BLaER1 treated with 17β-estradiol and CSF1 and Interleukin-3, amounts not matched to agents 10 nM and 100 nM (cell line): ENCODE results near the gene SORT1.
A peak's percentile ranks its signal among the peaks of the same experiment; 100 is the strongest.

Source experiments
- H3K27ac ChIP-seq, 11 experiments: shearing (Covaris generic); formaldehyde crosslinking; 2 replicates each; pipeline ENCODE4 v1.8.1; 2022
- H3K27me3 ChIP-seq, 11 experiments: shearing (Covaris generic); formaldehyde crosslinking; 2 replicates each; pipeline ENCODE4 v1.8.1; 2022
- H3K36me3 ChIP-seq, 11 experiments: shearing (Covaris generic); formaldehyde crosslinking; 2 replicates each; pipeline ENCODE4 v1.8.1; 2022
- H3K4me1 ChIP-seq, 10 experiments: shearing (Covaris generic); formaldehyde crosslinking; 2 replicates each; pipeline ENCODE4 v1.8.1; 2022
- H3K4me2 ChIP-seq, 11 experiments: shearing (Covaris generic); formaldehyde crosslinking; 2 replicates each; pipeline ENCODE4 v1.8.1; 2022
- H3K4me3 ChIP-seq, 10 experiments: shearing (Covaris generic); formaldehyde crosslinking; 2 replicates each; pipeline ENCODE4 v1.8.1; 2022
- H3K9ac ChIP-seq, 11 experiments: shearing (Covaris generic); formaldehyde crosslinking; 2 replicates each; pipeline ENCODE4 v1.8.1; 2022
- H3K9me3 ChIP-seq, 11 experiments: shearing (Covaris generic); formaldehyde crosslinking; replicated peaks in 1 of 11; 2 replicates each; pipeline ENCODE4 v1.8.1; 2022
- H4K20me1 ChIP-seq, 11 experiments: shearing (Covaris generic); formaldehyde crosslinking; 2 replicates each; pipeline ENCODE4 v1.8.1; 2022
- Cebpa-rat ChIP-seq, 11 experiments: shearing (Covaris generic); IDR thresholded peaks; 2 replicates each; pipeline ENCODE4 v1.8.1; 2022

Gene SORT1

DNA sequence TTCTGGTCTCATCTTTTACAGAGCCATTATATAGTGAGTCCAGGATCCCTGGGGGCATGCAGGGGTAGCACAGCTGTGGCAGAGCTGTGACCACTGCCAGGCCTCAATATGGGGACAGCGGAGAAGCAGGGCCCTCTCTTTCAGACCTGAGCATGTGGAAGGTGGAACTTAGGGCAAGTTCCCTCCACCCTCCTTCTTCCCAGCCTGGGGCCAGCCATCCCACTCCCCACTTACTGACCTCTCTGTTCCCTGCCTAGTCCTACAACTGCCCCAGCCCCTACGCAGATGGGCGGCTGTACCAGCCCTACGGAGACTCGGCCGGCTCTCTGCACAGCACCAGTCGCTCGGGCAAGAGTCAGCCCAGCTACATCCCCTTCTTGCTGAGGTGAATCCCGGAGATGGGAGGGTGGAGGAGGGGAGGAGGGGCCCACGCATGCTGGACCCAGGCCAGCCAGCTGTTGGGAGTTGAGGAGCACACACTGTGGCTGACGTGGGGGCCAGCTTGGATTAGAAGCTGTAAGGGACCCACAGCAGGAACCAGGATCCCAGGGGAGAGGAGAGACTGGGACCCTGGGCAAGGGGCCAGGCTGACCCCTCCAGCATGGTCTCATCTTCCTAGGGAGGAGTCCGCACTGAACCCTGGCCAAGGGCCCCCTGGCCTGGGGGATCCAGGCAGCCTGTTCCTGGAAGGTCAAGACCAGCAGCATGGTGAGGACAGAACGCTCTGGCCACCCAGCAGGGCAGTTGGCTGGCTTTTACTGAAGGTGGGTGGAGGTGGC lies 125.5 kb downstream of the SORT1 start:
- TF ChIP-seq Cebpa-rat (IDR thresholded peaks at IDR 0.05) = no peak
- Histone ChIP-seq H3K4me1 (peaks cover 26 to 41% (median 30%) of the 10 kb centered on the region in 10 experiments), H3K27ac (no peak overlapping the region; a peak in 1 of 22 replicates), H3K9me3 (no peaks in the 10 kb centered on the region), H3K27me3 (no peaks in the 10 kb centered on the region), H3K9ac (peak overlapping the region in 4 of 11 experiments; percentile 3 to 38 (median 16); a peak in 2 of 22 replicates), H3K36me3 (peaks cover 0 to 48% (median 17%) of the 10 kb centered on the region in 11 experiments; a peak in 11 of 22 replicates), H3K4me3 (no peak overlapping the region), H4K20me1 (peaks cover 0 to 6% (median 0%) of the 10 kb centered on the region in 11 experiments; a peak in 2 of 22 replicates), H3K4me2 (no peak overlapping the region)

DNA sequence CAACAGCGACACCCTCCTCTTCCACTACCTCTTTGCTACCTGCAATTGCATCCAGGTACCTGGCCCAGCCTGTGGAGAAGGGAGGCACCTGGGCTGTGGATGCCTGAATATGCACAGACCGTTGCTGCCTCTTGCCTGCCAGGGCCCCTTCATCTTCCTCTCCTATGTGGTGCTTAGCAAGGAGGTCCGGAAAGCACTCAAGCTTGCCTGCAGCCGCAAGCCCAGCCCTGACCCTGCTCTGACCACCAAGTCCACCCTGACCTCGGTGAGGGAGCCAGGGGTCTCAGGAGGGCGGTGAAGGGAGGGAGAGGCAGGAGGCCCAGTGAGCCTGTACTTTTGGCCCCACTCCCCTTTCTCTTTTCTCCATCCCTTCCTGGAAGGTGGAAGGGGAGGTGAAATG lies 126.3 kb downstream of the SORT1 start:
- Histone ChIP-seq H4K20me1 (peaks cover 0 to 6% (median 0%) of the 10 kb centered on the region in 11 experiments; a peak in 2 of 22 replicates), H3K36me3 (peaks cover 0 to 48% (median 17%) of the 10 kb centered on the region in 11 experiments; a peak in 11 of 22 replicates), H3K9ac (peak overlapping the region in 1 of 11 experiments; percentile 11; a peak in 1 of 22 replicates), H3K4me1 (peaks cover 24 to 46% (median 33%) of the 10 kb centered on the region in 10 experiments), H3K27me3 (no peaks in the 10 kb centered on the region), H3K9me3 (no peaks in the 10 kb centered on the region), H3K4me3 (no peak overlapping the region), H3K27ac (no peak overlapping the region), H3K4me2 (no peak overlapping the region)
- TF ChIP-seq Cebpa-rat (IDR thresholded peaks at IDR 0.05) = no peak

DNA sequence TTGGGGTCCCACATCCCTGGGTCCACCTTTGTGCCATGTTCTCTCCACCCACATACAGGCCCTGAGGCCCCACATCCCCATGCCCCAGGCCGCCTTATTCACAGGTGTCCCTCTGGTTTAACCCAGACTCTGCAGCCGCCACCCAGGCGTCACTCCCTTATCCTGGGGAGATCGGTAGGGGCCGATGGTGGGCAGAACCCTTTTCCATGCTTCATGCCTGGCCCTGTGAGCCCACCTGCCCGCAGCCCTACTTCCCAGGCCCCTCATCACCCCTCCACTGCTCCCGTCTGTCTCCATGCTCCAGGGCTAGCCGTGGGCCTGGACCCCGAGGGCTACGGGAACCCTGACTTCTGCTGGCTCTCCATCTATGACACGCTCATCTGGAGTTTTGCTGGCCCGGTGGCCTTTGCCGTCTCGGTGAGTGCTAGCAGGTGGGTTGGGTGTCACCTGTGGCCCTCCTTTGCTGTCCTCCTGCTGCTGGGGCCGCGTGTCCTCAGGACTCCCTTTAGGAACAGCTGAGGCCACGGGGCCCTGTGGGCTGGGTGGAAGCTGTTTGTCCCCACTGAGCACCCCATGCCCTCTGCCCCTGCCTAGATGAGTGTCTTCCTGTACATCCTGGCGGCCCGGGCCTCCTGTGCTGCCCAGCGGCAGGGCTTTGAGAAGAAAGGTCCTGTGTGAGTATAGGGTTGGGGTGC lies 126.9 kb downstream of the SORT1 start:
- Histone ChIP-seq H3K36me3 (peaks cover 0 to 53% (median 17%) of the 10 kb centered on the region in 11 experiments; a peak in 12 of 22 replicates), H3K4me3 (no peak overlapping the region), H3K27me3 (no peaks in the 10 kb centered on the region), H3K4me2 (no peak overlapping the region), H4K20me1 (peaks cover 0 to 6% (median 0%) of the 10 kb centered on the region in 11 experiments; a peak in 2 of 22 replicates), H3K9me3 (no peaks in the 10 kb centered on the region), H3K9ac (peak overlapping the region in 1 of 11 experiments; percentile 11; a peak in 1 of 22 replicates), H3K4me1 (peaks cover 24 to 44% (median 33%) of the 10 kb centered on the region in 10 experiments), H3K27ac (no peak overlapping the region)
- TF ChIP-seq Cebpa-rat (IDR thresholded peaks at IDR 0.05) = no peak

DNA sequence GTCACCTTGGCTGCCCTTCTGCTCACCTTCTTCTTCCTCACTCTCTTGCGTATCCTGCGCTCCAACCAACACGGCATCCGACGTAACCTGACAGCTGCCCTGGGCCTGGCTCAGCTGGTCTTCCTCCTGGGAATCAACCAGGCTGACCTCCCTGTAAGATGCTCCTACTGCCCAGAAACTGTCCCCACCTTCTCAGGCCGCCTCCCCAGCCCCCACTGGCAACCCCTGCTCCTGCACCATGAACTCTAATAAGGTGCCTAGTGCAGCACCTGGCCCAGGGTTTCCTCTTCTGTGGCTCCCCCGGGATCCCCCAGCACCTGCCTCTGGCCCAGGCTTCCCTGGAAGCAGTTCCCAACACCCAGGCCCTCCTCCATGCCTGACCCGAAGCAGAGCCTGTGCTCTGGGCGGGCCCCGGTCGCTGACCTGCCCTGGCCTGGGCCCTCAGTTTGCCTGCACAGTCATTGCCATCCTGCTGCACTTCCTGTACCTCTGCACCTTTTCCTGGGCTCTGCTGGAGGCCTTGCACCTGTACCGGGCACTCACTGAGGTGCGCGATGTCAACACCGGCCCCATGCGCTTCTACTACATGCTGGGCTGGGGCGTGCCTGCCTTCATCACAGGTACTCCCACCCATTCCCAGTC lies 127.6 kb downstream of the SORT1 start:
- H3K4me2 ChIP-seq = no peak overlapping the region
- no peak overlapping the region for H3K27ac ChIP-seq
- peaks cover 0 to 6% (median 0%) of the 10 kb centered on the region in 11 experiments; a peak in 2 of 22 replicates for H4K20me1 ChIP-seq
- no peaks in the 10 kb centered on the region for H3K27me3 ChIP-seq
- H3K4me1 ChIP-seq = peaks cover 18 to 38% (median 29%) of the 10 kb centered on the region in 10 experiments
- H3K9ac ChIP-seq = no peak overlapping the region
- peaks cover 0 to 60% (median 17%) of the 10 kb centered on the region in 11 experiments; a peak in 13 of 22 replicates for H3K36me3 ChIP-seq
- H3K4me3 ChIP-seq = no peak overlapping the region
- H3K9me3 ChIP-seq = no peaks in the 10 kb centered on the region
- no peak for TF ChIP-seq Cebpa-rat (IDR thresholded peaks at IDR 0.05)

DNA sequence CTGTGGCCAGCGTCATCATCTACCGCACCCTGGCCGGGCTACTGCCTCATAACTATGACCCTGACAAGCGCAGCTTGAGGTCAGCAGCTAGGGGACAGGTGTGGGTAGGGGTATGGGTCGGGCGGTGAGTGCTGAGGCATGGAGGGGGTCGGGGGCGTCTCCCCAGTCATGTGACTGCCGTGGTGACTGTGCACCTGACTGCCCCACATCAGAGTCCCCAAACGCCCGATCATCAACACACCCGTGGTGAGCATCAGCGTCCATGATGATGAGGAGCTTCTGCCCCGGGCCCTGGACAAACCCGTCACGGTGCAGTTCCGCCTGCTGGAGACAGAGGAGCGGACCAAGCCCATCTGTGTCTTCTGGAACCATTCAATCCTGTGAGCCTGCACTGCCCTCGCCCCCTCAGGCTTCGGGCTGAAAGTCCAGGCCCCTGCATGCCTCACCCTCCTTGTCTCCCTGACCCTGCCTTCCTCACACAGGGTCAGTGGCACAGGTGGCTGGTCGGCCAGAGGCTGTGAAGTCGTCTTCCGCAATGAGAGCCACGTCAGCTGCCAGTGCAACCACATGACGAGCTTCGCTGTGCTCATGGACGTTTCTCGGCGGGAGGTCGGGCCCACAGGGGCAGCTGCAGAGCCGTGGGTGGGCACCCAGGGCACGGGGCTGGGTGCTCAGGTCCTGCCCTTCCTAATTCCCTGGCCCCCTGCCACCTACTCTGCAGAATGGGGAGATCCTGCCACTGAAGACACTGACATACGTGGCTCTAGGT lies 128.3 kb downstream of the SORT1 start:
- H3K4me3 ChIP-seq = no peak overlapping the region
- H3K4me2 ChIP-seq = no peak overlapping the region
- peaks cover 0 to 67% (median 17%) of the 10 kb centered on the region in 11 experiments; a peak in 13 of 22 replicates for H3K36me3 ChIP-seq
- H3K27me3 ChIP-seq = no peaks in the 10 kb centered on the region
- H3K4me1 ChIP-seq = peaks cover 11 to 30% (median 22%) of the 10 kb centered on the region in 10 experiments
- H4K20me1 ChIP-seq = peaks cover 0 to 6% (median 0%) of the 10 kb centered on the region in 11 experiments; a peak in 2 of 22 replicates
- TF ChIP-seq Cebpa-rat (IDR thresholded peaks at IDR 0.05) = no peak
- H3K27ac ChIP-seq = no peak overlapping the region
- no peaks in the 10 kb centered on the region for H3K9me3 ChIP-seq
- no peak overlapping the region for H3K9ac ChIP-seq

DNA sequence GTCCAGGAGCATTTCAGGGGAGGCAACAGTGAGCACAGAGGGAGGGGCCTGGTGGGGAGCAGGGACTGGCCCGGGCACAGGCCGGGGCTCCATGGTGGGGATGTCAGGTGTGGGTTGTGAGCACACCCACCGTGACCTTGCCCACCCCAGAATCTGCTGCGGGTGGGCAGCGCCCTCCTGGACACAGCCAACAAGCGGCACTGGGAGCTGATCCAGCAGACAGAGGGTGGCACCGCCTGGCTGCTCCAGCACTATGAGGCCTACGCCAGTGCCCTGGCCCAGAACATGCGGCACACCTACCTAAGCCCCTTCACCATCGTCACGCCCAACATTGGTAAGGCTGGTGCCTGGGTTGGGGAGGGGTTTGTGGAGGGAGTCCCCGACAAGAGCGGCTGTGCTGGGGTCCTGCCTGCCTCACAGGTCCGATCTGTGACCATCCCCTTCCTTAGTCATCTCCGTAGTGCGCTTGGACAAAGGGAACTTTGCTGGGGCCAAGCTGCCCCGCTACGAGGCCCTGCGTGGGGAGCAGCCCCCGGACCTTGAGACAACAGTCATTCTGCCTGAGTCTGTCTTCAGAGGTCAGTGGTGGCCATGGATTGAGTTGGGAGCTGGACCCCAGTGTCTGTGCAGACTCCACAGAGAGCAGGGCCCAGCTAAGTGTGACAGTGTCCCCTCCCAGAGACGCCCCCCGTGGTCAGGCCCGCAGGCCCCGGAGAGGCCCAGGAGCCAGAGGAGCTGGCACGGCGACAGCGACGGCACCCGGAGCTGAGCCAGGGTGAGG lies 129.1 kb downstream of the SORT1 start:
- no peak overlapping the region for H3K9ac ChIP-seq
- H3K4me1 ChIP-seq = peaks cover 9 to 28% (median 14%) of the 10 kb centered on the region in 10 experiments
- H4K20me1 ChIP-seq = peaks cover 0 to 6% (median 0%) of the 10 kb centered on the region in 11 experiments; a peak in 2 of 22 replicates
- H3K4me3 ChIP-seq = no peak overlapping the region
- H3K4me2 ChIP-seq = no peak overlapping the region
- TF ChIP-seq Cebpa-rat (IDR thresholded peaks at IDR 0.05) = no peak
- no peaks in the 10 kb centered on the region for H3K9me3 ChIP-seq
- no peaks in the 10 kb centered on the region for H3K27me3 ChIP-seq
- no peak overlapping the region for H3K27ac ChIP-seq
- peaks cover 0 to 67% (median 17%) of the 10 kb centered on the region in 11 experiments; a peak in 13 of 22 replicates for H3K36me3 ChIP-seq

DNA sequence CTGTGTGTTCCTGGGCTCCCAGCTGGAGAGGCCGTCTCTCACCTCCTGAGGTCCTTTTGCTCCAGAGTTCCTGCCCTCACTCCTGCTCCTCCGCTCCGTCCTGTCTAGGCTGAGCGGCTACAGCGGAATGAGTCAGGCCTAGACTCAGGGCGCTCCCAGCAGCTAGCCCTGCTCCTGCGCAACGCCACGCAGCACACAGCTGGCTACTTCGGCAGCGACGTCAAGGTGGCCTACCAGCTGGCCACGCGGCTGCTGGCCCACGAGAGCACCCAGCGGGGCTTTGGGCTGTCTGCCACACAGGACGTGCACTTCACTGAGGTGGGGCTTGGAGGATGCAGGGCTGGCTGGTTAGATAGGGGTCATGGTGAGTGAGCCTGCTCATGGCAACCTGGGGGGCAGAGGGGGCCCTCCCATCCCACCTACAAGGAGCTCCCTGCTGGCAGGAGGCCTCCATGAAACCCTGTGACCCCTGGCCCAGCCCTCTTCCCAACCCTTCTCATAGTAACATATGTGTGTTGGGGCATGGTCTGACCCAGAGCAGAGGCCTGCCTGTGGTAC lies 129.9 kb downstream of the SORT1 start:
- TF ChIP-seq Cebpa-rat (IDR thresholded peaks at IDR 0.05) = no peak
- Histone ChIP-seq H3K4me2 (peak overlapping the region in 10 of 11 experiments; percentile 35 to 69 (median 52); a peak in 20 of 22 replicates), H3K27ac (peak overlapping the region in 5 of 11 experiments; percentile 4 to 46 (median 27); a peak in 4 of 22 replicates), H3K9ac (peak overlapping the region in 3 of 11 experiments; percentile 6 to 45 (median 27); a peak in 1 of 22 replicates), H3K9me3 (no peaks in the 10 kb centered on the region), H3K4me3 (no peak overlapping the region), H4K20me1 (peaks cover 0 to 6% (median 0%) of the 10 kb centered on the region in 11 experiments; a peak in 2 of 22 replicates), H3K27me3 (no peaks in the 10 kb centered on the region), H3K36me3 (peaks cover 0 to 67% (median 17%) of the 10 kb centered on the region in 11 experiments; a peak in 12 of 22 replicates), H3K4me1 (peaks cover 10 to 22% (median 14%) of the 10 kb centered on the region in 10 experiments)
